RWPE1 (cell line): ENCODE results near the gene STK35.

Source experiments
- CTCF ChIA-PET: fragments of 350-600 bp; sonication (Branson Sonifier 250); formaldehyde crosslinking; extraction: SDS; loops from one replicate; lab custom pipeline; 2021; lab: Yijun Ruan, JAX
- POLR2A ChIA-PET: fragments of 400-600 bp; formaldehyde crosslinking; extraction: SDS; loops from one replicate; lab custom pipeline; 2020; ENCODE audit warnings: antibody characterized with exemption; ENCODE audit not compliant: low non-redundant PET; lab: Yijun Ruan, JAX
- DNase-seq: peaks from one replicate; pipeline ENCODE4 v3.0.0; 2012; ENCODE audit warnings: low spot score
- H3K27ac ChIP-seq: fragments of 450-650 bp; 2 replicates; pipeline ENCODE4 v1.5.1; 2017
- TF ChIP-seq, protein P1 (sequence below): fragments of 450-650 bp; conservative IDR thresholded peaks from 2 replicates; pipeline ENCODE4 v1.5.1; 2017; ENCODE audit warnings: low read depth, mild to moderate bottlenecking

STK35 gene

GRCh38 chr20:2065099-2065498 lies 36.5 kb upstream of the STK35 start:
- ChIA-PET POLR2A (no interaction called here), CTCF (interaction anchor here (0.7 kb wide), 1 partner anchor 241 kb away, joined by 4 read pairs; no protein-coding TSS in a partner anchor)
- TF ChIP-seq, protein P1, sequence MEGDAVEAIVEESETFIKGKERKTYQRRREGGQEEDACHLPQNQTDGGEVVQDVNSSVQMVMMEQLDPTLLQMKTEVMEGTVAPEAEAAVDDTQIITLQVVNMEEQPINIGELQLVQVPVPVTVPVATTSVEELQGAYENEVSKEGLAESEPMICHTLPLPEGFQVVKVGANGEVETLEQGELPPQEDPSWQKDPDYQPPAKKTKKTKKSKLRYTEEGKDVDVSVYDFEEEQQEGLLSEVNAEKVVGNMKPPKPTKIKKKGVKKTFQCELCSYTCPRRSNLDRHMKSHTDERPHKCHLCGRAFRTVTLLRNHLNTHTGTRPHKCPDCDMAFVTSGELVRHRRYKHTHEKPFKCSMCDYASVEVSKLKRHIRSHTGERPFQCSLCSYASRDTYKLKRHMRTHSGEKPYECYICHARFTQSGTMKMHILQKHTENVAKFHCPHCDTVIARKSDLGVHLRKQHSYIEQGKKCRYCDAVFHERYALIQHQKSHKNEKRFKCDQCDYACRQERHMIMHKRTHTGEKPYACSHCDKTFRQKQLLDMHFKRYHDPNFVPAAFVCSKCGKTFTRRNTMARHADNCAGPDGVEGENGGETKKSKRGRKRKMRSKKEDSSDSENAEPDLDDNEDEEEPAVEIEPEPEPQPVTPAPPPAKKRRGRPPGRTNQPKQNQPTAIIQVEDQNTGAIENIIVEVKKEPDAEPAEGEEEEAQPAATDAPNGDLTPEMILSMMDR, result no peak
- no peak overlapping the region for H3K27ac ChIP-seq
- no peak for DNase-seq

DNA sequence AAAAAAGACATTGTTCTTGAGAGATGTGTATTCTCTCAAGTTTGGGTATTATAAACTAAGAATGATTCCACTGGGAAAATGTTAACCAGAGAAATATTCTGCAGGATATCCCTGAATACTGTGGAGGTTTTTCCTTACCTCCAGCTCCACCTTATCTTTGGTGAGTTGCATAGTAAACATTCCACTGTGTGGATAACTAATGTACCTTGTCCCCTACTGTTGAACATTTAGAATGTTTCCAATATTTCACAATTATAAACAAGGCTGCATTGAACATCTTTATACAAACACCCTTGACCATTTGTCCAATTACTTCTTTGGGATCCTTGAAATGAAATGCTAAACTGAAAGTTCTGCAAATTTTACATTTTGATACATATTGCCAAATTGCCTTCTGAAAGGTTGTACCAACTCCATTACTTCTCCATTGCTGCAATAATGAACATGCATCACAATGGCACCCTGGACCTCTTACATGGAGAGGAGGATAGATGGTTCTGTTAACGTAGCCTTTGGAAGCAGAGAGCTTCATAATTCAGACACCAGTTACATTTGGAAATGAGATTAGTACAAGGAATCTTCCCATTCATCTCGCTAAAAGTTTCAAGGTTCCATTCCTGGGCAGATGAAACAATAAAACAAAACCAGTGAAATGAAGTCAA lies 35.0 kb upstream of the STK35 start:
- ChIA-PET POLR2A (no interaction called here), CTCF (interaction anchor here (0.6 kb wide), 1 partner anchor 107 kb away, joined by 3 read pairs; no protein-coding TSS in a partner anchor)
- no peak for DNase-seq
- TF ChIP-seq, protein P1, result no peak
- H3K27ac ChIP-seq, result no peak overlapping the region

- DNase-seq, result no peak
- ChIA-PET POLR2A (no interaction called here), CTCF (interaction anchor here (0.5 to 0.7 kb wide), 2 partner anchors 28 to 93 kb away, joined by 3 to 4 read pairs; no protein-coding TSS in a partner anchor)
- H3K27ac ChIP-seq, result no peak overlapping the region
- TF ChIP-seq, protein P1, result no peak
These were observed 20.9 kb upstream of the STK35 start for GRCh38 chr20:2080532-2081224.

GRCh38 chr20:2084703-2085102 lies 16.9 kb upstream of the STK35 start:
- ChIA-PET CTCF (no interaction called here), POLR2A (no interaction called here)
- TF ChIP-seq, protein P1, result no peak
- no peak overlapping the region for H3K27ac ChIP-seq
- no peak for DNase-seq

DNA sequence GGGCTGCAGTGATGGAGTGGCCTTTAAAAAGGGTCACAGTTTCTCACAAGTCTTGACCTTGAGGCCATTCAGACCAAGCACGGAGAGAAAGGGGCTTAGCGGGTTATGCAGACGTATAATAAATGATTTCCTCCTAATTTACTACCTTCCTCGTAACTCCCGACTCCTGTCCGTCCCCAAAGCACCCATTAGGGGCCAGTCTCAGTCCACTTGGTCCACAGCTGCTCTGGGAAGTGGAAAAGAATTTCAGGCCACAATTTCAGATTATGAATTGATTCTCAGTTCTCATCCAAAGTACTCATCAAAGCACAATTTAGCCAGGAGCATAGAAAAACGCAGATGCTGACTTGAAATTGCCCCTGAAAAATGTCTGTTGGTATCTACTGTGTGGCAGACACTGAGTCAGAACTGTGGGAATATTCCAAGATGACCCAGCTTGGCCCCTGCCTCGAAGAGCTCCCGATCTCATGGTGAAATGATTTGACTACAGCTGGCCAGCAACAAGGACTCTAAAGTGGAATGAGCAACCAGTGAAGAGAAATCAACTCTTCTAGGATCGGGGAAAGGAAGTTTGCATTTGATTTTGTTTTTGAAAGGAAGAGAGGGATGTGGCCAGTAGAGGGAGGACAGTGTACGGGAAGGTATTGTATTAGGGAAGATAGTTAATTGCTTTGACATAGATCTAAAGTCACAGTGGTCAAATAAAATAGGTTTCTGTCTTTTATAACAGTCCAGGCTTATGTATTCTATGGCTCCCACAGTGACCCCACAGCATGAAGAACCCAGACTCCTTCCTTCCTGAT lies 15.2 kb upstream of the STK35 start:
- ChIA-PET POLR2A (no interaction called here), CTCF (interaction anchor here (0.6 kb wide), 1 partner anchor 1261 kb away, joined by 3 read pairs; no protein-coding TSS in a partner anchor)
- TF ChIP-seq, protein P1, result no peak

DNA sequence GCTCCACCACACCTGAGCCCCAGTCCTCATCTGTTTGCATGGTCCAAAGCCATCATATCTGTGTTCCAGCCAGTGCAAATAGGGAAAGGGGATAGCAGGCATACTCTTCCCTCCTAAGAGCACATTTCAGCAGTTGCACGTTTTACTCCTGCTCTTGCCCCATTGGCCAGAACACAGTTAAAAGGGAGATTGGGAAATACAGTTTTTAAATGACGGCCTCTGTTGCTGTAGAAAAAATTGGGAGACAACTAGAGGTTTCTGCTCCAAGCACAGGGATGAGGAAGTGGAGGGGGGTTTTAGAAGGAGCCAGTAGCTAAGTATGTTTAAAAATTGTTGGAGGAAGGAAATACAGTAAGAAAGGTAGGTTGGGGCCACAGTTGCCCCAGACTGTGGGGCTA lies 14.6 kb upstream of the STK35 start:
- no peak for DNase-seq
- CTCF ChIA-PET, result interaction anchor here (0.5 kb wide), 1 partner anchor 193 kb away, joined by 3 read pairs; no protein-coding TSS in a partner anchor
- POLR2A ChIA-PET, result no interaction called here

More for the DNA sequence above, 15.2 kb upstream of the STK35 start:
- no peak overlapping the region for H3K27ac ChIP-seq
- DNase-seq, result no peak

More for the DNA sequence above, 14.6 kb upstream of the STK35 start:
- no peak overlapping the region for H3K27ac ChIP-seq
- TF ChIP-seq, protein P1, result no peak
